Measurements from ENCODE around the gene PTPN2.
"Not testable (repeated sequence)": the region's sequence is repeated elsewhere in the genome, so short reads cannot be mapped to it uniquely, and the experiment has no call there.

The PTPN2 gene

DNA sequence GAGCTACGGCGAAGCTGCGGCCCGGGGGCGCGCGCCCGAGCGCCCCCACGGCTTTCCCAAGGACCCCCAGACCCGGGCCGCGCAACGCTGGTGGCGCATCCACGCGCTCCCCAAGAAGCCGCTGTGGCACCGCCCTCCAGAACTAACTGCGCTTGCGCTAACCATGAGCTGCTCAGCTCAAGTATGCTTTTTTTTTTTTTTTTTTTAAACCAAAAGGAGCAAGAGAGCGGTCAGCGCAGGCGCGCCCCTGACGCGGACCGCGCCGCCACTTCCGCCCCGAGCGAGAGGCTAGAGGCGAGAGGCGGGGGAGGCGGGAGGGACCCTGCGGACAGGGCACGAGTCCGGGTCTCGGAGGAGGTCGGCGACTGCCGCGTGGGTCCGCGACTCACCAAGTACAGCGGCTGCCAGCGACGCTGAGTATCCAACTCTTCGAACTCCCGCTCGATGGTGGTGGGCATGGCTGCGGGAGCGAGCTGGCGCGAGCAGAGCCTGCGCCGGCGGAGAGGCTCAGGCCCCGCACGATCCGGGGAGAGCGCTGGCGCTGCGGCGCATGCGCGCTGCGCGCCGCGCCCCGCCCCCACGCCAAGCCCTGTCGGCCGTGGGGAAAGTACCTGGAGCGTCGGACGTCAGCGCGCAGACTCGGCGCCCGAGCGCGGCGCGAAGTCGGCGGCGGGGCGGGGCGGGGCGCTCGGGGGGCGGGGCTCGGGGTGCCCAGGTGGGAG is at the start of gene PTPN2:
TSS of gene PTPN2 (minus strand) at position 554 of the 722 bp plus-strand sequence. CDS start at position 458, 96 bp downstream.
- DNase-seq = peak; percentile 97

DNA sequence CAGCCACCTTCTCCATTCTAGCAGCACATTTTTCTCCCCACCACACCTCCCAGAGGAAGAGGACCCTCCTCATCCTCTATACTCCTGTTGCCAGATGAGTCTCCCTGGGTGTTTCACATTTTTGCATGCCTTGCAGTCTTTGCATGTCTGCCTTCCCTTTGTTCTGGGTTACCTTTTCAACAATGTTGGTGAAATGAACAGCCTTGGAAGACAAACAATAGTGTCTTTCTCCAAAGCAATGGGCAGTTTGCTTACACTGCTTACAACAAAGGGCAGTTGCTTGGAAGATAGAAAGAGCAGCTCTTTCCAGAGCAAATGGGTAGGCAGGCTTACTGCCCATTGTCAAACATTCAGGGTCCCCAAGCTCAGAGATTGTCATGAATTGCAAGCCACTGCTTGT is 49.3 kb upstream of the PTPN2 start:
- DNase-seq = no peak

DNA sequence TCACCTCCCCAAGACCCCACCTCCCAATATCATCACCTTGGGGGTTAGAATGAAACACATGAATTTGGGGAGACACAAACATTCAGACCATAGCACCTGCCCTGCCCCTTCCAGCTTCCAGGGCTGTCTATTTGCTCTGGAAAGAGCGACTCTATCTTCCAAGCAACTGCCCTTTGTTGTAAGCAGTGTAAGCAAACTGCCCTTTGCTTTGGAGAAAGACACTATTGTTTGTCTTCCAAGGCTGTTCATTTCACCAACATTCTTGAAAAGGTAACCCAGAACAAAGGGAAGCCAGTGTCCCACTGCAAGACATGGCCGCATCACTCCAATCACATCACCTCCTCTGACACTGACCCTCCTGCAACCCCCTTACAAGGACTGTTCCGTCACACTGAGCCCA is 46.9 kb upstream of the PTPN2 start:
- no peak for DNase-seq

DNA sequence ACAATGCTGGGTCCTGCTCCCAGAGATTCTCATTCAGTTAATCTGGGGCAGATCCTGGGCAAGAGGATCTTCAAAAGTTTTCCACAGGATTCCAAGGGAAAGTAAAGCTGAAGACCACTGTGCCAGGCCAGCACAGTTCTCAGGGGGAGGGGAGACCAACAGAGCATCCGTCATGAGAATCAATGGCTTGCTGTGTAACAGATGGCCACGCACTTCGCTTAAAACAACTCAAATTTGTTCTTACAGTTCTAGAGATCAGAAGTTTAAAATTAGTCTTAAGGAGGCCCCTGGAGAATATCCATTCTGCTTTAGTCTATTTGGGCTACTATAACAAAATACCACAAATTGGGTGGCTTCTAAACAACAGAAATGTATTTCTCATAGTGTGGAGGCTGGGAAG is 46.3 kb upstream of the PTPN2 start:
- DNase-seq = no peak

DNA sequence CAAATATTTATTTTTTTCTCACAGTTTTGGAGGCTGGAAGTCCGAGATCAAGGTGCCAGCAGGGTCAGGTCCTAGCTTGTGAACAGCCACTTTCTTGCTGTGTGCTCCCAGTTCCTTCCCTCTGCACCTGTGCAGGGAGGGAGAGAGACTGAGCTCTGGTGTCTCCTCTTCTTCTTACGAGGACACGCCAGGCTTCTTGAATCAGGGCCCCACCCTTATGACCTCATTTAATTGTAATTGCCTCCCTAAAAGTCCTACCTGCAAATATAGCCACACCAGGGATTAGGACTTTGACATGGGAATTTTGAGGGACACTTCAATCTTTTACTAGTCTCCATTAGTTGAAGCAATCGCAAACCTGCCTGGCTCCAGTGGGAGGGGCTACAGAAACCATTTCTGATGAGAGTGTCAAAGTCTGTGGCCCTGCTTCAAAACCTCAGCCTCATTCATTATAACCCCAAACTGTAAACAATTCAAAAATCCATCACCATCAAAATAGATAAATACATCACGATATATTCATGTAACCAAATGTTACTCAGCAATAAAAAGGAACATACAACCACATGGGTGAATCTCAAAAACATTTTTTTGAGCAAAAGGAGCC is 45.5 kb upstream of the PTPN2 start:
- no peak for DNase-seq

DNA sequence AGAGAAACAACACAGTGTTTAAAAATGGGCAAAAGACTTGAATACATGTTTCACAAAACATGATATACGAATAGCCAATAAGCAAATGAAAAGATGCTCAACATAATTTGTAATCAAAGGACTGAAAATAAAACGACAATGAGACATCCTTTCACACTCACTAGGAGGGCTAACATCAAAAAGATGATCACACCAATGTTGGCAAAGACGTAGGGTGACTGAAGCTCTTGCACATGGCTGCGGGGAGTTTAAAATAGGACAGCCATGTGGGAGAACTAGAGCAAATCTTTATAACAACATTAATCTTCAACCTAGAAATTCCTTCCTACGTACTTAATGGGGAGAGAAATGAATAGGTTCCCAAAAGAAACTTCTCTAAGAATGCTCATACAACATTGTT is 44.6 kb upstream of the PTPN2 start:
- no peak for DNase-seq

DNA sequence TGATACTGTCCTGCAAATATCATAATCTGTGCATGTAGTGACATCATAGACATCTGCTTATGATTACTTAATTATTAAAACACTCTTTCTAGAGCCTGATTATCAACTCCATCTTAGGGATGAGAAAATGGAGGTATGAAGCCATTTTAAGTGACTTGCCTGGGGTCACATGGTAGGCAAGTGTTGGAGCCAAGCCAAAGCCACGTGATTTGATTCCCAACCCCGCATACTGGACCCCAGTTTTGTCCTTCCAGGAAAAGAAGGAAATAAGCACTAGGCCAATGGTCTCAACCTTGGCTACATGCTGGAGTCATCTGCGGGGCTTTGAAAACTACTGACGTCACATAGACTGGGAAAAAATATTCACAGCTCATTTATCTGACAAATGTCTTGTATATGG is 44.2 kb upstream of the PTPN2 start:
- no peak for DNase-seq

DNA sequence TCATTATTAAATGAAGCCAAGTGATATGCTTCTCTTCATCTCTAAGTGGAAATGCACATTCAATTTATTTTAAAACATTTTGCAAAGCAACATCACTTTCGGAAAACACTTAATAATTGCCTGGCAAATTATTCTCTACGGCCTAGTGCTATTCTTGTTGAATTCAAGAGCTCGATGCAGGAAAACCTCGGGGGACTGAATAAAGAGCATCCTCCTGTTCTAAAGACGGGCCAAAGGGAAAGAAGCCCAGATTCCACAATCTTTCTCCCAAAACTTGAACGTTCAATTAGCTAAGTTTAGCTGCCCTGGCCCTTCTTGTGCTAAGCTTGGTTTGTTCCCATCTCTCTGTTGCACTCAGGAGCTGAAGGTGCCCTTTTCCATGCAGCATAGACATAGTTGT is 40.6 kb upstream of the PTPN2 start:
- DNase-seq = no peak

DNA sequence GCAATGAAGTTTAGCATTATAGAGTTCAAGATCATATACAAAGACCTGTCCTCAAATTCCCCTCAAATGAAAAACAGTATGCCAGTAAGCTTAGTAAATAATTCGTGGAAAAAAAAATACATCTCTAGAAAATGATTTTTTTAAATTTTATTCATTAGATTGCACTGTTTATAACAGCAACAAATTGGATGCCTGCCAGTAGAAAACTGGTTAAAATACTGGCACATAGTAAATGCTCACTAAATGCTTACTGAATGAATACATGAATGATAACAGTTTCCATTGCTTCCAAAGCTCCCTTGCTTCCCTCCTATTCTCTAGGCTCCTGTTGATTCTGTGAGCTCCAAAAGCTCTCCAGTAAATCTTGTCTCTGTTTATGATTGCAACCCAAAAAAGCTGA is 38.2 kb upstream of the PTPN2 start:
- no peak for DNase-seq

DNA sequence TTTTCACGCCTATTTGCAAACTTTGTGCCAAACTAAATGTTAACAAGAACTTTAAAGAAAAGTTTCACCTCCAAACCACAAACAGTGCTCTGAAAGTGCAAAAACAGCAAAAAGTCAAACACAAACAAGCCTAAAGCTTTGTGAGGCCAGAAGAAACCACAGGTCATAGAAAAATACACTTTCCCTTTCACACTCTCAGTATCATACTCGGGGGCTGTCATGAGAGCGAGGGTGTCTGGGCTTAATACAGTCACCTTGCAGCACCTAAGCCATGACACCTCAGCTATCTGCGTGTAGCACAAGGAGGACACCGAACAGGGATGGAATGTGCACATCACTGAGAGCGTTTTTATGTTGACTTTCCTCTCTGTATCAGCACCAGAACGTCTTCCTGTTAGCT is 37.1 kb upstream of the PTPN2 start:
- DNase-seq = peak; percentile 73

DNA sequence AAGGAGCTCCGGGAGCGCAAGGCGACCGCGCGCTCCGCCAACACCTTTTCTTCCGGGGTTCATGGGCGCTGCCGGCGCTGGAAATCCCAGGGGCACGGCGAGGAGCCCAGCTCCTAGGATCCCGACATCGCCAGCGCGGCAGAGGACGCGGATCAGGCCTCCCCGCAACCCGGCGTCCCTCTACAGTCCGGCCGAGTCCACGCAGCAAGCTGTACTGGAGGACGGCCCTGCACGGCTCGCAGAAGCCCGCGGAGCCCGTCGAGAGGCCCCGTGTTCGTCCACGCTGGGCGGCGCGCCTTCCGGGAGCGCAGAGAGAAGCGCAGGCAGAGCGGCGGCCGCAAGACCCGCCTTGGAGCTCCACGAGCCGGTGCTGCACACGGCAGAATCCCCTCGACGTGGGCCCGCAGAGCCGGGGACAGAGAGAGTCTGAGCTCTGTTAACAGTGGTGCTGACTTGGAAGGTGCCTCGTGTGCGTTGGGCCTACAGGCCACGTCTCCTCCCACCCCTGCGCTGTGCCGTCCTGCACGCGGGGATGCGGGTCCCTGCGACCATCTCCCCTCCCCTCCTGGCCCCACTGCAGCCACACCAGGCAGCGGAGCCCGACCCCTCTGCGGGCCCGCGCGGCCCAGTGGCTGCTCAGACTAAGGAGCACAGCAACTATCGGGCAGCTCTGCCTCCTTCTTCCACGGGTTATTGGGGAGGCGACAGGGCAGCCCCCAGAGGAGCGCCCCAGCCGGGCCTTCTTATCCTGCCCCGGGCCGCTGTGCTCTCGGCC is 28.1 kb upstream of the PTPN2 start:
- no peak for DNase-seq

DNA sequence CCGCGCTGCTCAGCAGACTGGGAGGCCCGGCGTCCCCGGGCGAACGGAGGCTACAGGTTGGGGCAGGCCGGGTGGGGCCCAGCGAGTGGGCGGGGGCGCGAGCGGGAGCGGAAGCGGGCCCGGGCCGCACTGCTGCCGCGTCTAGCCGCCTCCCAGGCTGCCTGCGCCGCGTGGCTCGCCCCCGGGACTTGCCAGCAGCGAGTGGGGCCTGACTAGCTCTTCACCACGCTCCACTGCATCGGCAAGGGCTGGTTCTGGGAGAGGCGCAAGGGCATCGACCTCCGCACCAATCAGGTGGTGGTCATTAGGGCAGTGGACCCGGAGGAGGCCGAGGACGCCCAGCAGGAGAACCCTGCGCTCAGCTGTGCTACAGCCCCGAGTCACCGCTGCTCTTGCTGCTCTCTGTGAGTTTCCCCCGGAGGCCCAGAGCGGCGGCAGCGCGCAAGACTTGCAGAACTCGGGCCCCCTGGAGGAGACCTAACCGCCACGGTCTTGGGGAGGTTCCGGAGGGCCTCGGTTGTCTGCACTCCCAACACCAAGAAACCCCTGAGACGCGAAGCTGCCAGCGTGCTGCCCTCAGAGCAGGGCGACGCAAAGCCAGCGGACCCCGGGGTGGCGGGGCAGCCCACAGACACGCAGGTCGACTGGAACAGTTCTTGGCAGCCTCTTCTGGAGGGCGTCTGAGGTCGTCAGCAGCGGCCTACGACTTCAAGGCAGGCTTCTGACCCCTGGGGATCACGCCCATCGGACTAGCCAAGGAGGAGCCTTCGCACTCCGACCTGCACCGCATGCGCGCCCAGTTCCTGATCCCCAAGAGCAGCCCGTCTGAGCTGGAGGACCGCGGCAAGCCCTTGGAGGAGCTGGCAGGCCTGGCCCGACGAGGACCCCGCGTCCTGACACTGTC is 27.2 kb upstream of the PTPN2 start:
- DNase-seq = no peak

DNA sequence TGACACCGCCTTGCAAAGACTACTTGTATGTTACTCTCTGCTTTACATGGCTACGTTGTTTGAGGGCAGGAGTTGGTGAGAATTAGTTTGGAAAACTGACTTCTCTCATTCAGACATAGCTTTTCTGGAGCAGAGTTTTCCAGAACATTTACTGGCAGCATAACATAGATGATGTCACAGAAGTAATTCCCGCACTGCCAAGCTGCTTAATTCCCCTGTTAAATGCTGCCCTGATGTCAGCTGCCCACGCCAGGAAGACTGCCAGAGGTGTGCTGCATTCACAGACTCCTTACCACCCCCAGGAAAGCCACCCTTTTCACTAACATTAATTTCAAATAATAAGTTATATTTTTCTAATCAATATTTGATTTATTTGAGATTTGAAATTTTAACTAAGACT is 24.7 kb upstream of the PTPN2 start:
- DNase-seq = no peak

DNA sequence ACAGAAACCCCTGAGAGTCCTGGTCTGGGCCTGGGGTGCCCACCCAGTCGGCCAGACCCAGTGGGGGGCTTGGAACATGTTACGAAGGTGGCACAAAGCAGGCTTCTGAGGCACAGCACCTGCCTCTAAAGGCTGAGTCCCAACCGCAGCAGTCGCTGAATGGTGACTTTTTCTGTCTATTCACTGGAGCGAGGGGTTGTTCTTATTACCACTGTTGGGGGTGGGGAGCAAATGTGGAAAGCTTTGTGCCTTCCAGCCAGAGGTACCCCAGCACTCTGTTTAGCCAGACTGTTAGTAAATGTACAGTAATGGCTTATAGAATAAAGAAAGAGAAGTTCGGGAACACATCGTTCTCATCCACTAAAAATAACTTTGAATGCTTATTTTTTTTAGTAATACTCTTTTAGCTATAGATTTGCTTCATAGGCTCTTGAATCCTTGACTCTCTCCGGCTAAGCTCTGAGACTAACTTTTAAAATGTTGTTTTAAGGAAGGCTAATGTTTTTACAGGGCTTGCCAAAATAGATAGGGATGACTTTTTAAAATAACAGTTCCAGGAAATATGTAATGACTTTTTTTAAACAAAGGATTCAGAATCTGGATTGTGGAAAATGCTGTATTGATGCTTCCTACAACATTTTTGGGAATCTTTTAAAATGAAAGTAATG is 23.4 kb upstream of the PTPN2 start:
- DNase-seq = no peak

DNA sequence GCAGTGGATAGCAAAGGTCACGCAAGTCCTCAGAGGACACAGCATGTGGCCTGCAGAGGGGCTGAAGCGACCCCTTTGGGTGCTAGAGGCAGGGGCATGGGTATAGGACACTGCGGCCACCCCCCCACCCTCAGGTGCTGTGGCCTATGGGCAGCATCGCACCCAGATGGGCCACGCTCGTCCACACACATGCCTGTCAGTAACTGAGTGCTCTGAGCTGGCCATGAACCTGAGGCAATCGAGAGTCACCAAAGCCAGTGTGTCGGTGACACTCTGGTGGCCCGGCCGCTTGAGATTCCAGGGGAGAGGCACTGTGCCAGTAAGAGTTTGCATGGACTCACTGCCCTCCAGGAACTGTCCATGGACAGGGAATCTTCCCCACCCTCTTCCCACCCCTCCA is 22.7 kb upstream of the PTPN2 start:
- no peak for DNase-seq

DNA sequence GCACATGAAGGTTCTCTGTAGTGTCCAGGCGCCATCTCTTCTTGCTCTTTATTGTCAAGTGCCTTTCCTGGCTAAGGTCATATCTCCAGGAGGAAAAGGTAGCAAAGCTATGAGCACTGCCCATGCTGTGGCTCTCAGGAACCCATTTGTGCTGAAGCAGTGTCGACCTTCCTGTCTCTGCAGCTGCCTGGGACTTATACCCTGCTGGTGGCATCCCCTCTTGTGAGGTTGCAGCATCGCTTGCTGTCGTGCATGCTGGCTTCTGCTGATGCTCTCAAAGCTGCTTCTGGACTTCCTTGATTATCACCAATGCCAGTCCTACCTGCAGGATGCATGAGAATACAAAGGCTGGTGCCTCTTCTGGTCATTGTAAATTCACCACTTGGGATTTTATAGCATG is 22.1 kb upstream of the PTPN2 start:
- no peak for DNase-seq

DNA sequence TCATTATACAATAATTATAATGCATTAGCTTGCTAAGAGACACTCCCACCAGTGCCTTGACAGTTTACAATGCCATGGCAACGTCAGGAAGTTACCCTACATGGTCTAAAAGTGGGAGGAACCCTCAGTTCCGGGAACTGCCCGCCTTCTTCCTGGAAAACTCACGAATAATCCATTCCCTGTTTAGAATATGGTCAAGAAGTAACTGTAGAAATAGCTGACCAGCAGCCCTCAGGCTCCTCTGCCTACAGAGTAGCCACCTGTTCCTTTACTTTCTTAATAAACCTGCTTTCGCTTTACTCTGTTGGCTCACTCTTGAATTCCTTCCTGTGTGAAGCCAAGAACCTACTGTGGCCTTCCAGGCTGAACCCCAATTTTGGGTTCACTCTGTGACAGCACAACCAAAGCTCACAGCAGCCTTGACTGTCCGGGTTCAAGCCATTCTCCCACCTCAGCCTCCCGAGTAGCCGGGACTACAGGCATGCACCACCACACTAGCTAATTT is 20.0 kb upstream of the PTPN2 start:
- no peak for DNase-seq

DNA sequence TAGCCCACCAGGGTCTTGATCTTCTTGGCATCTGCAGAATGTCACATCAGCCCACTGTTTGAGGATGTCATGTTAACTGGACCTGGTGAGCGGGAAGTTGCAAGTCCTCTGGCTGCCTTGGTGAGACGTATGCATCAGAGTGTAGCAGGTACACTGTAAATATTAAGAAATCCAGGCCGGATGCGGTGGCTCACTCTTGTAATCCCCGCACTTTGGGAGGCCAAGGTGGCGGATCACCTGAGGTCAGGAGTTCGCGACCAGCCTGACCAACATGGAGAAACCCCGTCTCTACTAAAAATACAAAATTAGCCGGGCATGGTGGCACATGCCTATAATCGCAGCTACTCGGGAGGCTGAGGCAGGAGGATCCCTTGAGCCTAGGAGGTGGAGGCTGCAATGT is 17.2 kb upstream of the PTPN2 start:
- DNase-seq = not testable (repeated sequence)

DNA sequence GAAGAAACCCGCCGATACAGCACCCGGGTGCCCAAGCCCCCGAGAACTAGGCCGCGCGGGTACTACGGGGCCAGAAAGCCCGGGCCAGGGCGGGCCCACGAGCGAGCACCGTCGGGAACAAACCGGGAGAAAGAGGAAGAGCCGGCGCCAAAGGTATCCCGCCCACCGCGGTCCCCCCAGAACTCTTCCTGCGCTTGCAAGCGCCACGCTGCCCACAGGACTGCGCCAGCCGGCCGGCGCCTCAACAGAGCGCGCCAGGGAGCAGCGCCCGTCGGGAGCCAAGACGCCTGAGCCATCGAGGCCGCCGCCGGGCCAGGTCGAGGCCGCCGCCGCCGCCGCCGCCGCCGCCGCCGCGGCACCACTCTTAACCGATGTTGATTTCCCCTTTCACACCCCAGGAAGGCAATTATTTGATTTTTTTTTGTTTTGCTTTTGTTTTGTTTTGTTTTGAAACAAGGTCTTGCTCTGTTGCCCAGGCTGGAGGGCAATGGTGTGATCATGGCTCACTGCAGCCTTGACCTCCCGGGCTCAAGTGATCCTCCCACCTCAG is 12.8 kb upstream of the PTPN2 start:
- not testable (repeated sequence) for DNase-seq

DNA sequence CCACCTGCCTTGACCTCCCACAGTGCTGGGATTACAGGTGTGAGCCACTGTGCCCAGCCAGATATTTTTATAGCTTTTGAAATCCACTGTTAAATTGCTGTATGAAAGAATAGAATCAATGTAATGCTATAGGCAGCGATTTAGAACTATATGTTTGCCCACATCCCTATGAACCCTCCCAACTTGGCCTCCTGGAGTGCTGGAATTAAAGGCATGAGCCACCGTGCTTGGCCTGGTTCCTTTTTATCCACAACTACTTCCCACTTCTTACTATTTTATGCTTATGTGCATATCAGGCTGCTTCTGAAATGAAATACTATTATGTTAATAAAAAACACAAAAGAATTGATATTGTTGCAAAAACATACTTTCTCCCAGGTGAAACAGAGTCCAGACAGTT is 11.6 kb upstream of the PTPN2 start:
- DNase-seq = no peak

DNA sequence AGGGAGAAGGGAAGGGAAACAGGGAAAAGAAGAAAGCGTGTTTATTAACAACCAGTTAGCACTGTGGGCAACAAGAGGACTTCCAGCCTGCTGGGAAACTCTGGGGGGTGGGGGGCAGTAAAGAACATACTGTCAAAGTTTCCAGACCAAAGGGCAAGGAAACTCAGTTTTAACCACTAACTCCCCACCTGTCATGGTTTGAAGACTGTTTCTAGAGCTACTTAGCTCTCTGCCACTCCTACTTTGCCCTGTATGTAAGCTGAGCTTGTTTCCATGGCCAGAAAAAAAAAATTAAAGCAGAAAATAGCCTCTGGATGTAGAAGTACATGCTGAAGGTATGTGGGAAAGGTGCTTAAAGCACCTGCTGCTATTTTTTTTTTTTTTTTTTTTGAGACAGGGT is 11.0 kb upstream of the PTPN2 start:
- no peak for DNase-seq

DNA sequence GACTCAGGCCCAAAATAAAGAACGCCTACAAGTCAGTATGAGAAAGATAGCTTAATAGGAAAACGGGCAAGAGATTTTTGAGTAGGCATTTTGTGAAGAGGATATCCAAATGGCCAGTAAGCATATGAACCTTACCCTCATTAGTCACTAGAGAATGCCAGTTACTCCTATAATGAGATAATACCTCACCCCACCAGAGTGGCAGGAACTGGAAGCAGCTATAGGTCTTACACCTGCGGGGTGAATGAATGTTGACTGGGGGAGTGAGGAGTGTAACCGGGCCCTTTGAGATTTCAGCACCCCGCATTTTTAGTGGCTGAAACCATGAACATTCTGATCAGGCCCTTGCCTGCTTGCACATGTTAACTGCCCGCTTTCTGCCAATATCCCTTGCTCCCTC is 7.5 kb upstream of the PTPN2 start:
- no peak for DNase-seq

All from RPMI8226 (cell line).